ENCODE data around the gene NRXN3. TPM values are rescaled to one million over a fixed set of nuclear protein-coding genes. Genes with fewer than 3 reads are reported as not detected.

The NRXN3 gene
- polyA plus RNA-seq, 1 donor (not counting 4 experiments of a cell fraction or from before 2014, with no cell fraction given): 0.89 TPM

DNA sequence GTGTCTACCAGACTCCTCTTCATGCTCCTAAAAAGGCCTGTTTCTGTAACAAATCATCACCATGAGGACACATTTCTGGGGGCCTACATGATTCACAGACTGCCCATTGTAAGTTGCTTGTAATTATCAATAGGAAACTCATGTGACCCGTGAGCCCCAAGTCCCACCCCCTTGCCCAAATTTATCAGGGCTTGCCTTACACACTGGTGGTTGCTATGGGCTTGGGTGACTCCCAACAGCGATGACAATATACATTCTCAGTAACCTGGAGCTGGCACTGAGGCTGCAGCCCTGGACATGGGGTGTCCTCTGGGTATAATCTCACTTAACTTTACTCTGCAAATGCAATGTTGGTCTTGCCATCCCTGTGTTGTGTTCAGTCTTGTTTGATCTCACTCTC lies 149.2 kb downstream of the NRXN3 start:
- Histone ChIP-seq H2AFZ (ENCODE audit: control insufficient read depth, low read length) (no peak overlapping the region), H3K4me3 (ENCODE audit: control insufficient read depth in 2 of 3, extremely low read depth in 1 of 3, insufficient read depth in 2 of 3, low read depth in 1 of 3, low read length in 3 of 3) (no peak overlapping the region), H3K27ac (ENCODE audit: control insufficient read depth, insufficient read depth, low read length) (no peak overlapping the region), H3K9me1 (ENCODE audit: control insufficient read depth, extremely low read depth, insufficient read depth, low read length) (no peaks in the 10 kb centered on the region), H3K9ac (ENCODE audit: control insufficient read depth, extremely low read depth, insufficient read depth, low read length) (no peak overlapping the region), H3K4me1 (ENCODE audit: control insufficient read depth, extremely low read depth, insufficient read depth, low read length) (no peaks in the 10 kb centered on the region), H3K4me2 (ENCODE audit: control insufficient read depth, extremely low read depth, insufficient read depth, low read depth, low read length) (no peak overlapping the region), H3K79me2 (ENCODE audit: control insufficient read depth, insufficient read depth, low read length) (no peaks in the 10 kb centered on the region), H3K27me3 (ENCODE audit: control insufficient read depth, extremely low read depth, insufficient read depth, low read length) (no peaks in the 10 kb centered on the region), H3K9me3 (ENCODE audit: control insufficient read depth, low read depth, low read length) (no peaks in the 10 kb centered on the region), H4K20me1 (ENCODE audit: control insufficient read depth, extremely low read depth, insufficient read depth, low read length) (no peaks in the 10 kb centered on the region), H3K36me3 (ENCODE audit: control insufficient read depth in 2 of 2, extremely low read depth in 1 of 2, insufficient read depth in 2 of 2, low read length in 2 of 2) (no peaks in the 10 kb centered on the region)
- TF ChIP-seq, protein P1, sequence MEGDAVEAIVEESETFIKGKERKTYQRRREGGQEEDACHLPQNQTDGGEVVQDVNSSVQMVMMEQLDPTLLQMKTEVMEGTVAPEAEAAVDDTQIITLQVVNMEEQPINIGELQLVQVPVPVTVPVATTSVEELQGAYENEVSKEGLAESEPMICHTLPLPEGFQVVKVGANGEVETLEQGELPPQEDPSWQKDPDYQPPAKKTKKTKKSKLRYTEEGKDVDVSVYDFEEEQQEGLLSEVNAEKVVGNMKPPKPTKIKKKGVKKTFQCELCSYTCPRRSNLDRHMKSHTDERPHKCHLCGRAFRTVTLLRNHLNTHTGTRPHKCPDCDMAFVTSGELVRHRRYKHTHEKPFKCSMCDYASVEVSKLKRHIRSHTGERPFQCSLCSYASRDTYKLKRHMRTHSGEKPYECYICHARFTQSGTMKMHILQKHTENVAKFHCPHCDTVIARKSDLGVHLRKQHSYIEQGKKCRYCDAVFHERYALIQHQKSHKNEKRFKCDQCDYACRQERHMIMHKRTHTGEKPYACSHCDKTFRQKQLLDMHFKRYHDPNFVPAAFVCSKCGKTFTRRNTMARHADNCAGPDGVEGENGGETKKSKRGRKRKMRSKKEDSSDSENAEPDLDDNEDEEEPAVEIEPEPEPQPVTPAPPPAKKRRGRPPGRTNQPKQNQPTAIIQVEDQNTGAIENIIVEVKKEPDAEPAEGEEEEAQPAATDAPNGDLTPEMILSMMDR (optimal IDR thresholded peaks at IDR 0.05 in 1 of 3, IDR thresholded peaks at IDR 0.05 in 1 of 3, conservative IDR thresholded peaks at IDR 0.05 in 1 of 3; ENCODE audit: extremely low read depth in 1 of 3, insufficient read depth in 2 of 3, low read length in 3 of 3): no peak
- no peak for TF ChIP-seq EZH2 (IDR thresholded peaks at IDR 0.05; ENCODE audit: low read length)
- dilution Hi-C loops (cut with MboI; ENCODE audit: extremely low pct_ligation_motif_present, low sequenced_read_pairs): no loop called here
- DNase-seq (ENCODE audit: low read depth, low spot score) (no peak), FAIRE-seq (no peak)

DNA sequence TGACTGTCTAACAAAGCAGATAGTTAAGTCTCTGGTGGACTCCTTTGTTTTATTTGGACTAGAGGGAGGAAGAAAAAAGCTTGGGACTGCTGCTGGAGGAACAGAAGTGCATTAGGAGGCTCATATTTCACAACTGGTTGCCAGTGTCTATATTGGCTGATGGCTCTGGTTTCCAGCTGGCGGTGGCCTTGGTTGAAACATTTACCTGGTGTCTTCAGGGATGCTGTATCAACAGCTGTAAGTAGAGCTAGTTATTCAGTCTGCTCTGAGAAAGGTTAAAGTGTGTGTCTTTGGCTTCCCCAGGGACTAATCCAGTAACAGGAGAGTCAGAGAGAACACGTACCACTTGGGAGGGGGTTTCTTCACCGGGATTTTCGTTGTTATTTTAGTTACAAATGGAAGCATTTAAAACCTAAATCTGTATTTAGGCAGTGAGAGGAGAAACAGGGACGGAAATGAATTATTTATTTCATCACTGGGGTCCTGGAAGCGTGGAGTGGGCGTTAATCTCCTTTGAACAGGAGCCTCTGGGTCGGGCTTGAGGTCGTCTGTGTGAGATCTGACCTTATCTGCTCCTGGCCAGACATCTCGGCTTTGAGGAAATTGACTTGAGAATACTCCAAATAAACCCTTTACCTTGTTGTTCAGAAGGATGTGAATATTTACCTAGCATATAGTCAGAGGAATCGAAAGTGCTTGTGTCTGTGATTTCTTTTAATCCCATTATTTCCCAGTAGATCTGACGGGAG lies 149.9 kb downstream of the NRXN3 start:
- Histone ChIP-seq H3K79me2 (ENCODE audit: control insufficient read depth, insufficient read depth, low read length) (no peaks in the 10 kb centered on the region), H4K20me1 (ENCODE audit: control insufficient read depth, extremely low read depth, insufficient read depth, low read length) (no peaks in the 10 kb centered on the region), H3K36me3 (ENCODE audit: control insufficient read depth in 2 of 2, extremely low read depth in 1 of 2, insufficient read depth in 2 of 2, low read length in 2 of 2) (no peaks in the 10 kb centered on the region), H3K4me2 (ENCODE audit: control insufficient read depth, extremely low read depth, insufficient read depth, low read depth, low read length) (no peak overlapping the region), H3K27me3 (ENCODE audit: control insufficient read depth, extremely low read depth, insufficient read depth, low read length) (no peaks in the 10 kb centered on the region), H3K9me3 (ENCODE audit: control insufficient read depth, low read depth, low read length) (no peaks in the 10 kb centered on the region), H3K9ac (ENCODE audit: control insufficient read depth, extremely low read depth, insufficient read depth, low read length) (no peak overlapping the region), H2AFZ (ENCODE audit: control insufficient read depth, low read length) (no peak overlapping the region), H3K4me1 (ENCODE audit: control insufficient read depth, extremely low read depth, insufficient read depth, low read length) (no peaks in the 10 kb centered on the region), H3K9me1 (ENCODE audit: control insufficient read depth, extremely low read depth, insufficient read depth, low read length) (no peaks in the 10 kb centered on the region), H3K4me3 (ENCODE audit: control insufficient read depth in 2 of 3, extremely low read depth in 1 of 3, insufficient read depth in 2 of 3, low read depth in 1 of 3, low read length in 3 of 3) (no peak overlapping the region), H3K27ac (ENCODE audit: control insufficient read depth, insufficient read depth, low read length) (no peak overlapping the region)
- no peak for TF ChIP-seq EZH2 (IDR thresholded peaks at IDR 0.05; ENCODE audit: low read length)
- TF ChIP-seq, protein P1 (optimal IDR thresholded peaks at IDR 0.05 in 1 of 3, IDR thresholded peaks at IDR 0.05 in 1 of 3, conservative IDR thresholded peaks at IDR 0.05 in 1 of 3; ENCODE audit: extremely low read depth in 1 of 3, insufficient read depth in 2 of 3, low read length in 3 of 3): no peak
- DNase-seq (ENCODE audit: low read depth, low spot score) (no peak), FAIRE-seq (no peak)
- dilution Hi-C loops (cut with MboI; ENCODE audit: extremely low pct_ligation_motif_present, low sequenced_read_pairs): no loop called here
